Left colon (tissue), 2 donors: ENCODE measurements around the gene SLC6A12. TPM values are rescaled to one million over a fixed set of nuclear protein-coding genes. Genes with fewer than 3 reads are reported as not detected.
"Not testable (repeated sequence)": the region's sequence is repeated elsewhere in the genome, so short reads cannot be mapped to it uniquely, and the experiment has no call there.

Experiments
- ATAC-seq: fragments of 200-7000 bp; cut with Tn5 transposase; one replicate; pipeline ENCODE4 v1.9.1; 2020; ENCODE audit warnings: mild to moderate bottlenecking, moderate library complexity
- DNase-seq, 2 donors: peaks; one replicate each; pipeline ENCODE4 v3.0.0-alpha.2; 2020
- intact Hi-C, 2 donors: fragments of 100-400 bp; cut with DNase I in 1 of 2; cut with micrococcal nuclease in 1 of 2; formaldehyde crosslinking; loops; one replicate each; pipeline versions ENCODE4 v1.11.2 to v1.14.0; 2022; cut with DNase I, micrococcal nuclease
- total RNA-seq, 2 donors: library from RNA; stranded (reverse); fragmentation: NEBNext Ultra II Directional; extraction: Animal tissue kit (Norgen Biotek cat#: 25700); gene quantifications; one replicate each; pipeline ENCODE4 v1.2.1, GENCODE V29; 2021
- donor health status: DM: no; HTN: no; CAD: no.
- donor health status: DM: yes; HTN: yes; CAD: no.

SLC6A12 gene
- total RNA-seq, 2 donors from 2014 or later: 2.3 to 3.9 TPM

DNA sequence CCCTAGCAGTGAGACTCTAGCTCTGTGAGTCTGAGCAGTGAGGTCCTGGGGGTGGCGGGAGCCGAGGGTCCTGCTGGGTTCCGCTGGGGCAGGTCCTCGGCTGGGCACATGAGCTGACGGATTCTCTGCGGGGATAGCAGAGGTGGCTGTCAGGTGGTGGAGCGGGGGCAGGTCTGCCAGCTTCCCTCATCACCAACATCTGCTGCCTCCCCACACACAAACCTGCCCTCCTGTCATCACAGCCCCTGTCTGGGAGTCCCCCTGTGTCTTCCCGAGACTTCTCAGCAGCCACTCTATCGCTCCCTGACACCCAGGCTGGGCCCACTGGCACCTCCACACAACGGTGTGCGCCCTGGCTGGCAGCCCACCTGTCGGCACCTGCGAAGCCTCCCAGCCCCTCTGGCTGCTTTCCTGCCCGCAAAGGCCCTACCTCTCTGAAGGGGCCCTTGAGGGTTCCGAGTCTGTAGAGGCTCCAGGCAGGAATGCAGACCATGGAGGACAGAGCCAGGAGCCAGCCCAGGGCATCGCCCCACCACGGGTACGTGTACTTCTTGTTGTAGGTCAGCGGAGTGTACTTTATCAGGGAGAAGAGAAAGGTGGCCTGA lies 7.1 kb upstream of the SLC6A12 start:
- intact Hi-C loops: no loop called here
- DNase-seq: no peak
- ATAC-seq: no peak

DNA sequence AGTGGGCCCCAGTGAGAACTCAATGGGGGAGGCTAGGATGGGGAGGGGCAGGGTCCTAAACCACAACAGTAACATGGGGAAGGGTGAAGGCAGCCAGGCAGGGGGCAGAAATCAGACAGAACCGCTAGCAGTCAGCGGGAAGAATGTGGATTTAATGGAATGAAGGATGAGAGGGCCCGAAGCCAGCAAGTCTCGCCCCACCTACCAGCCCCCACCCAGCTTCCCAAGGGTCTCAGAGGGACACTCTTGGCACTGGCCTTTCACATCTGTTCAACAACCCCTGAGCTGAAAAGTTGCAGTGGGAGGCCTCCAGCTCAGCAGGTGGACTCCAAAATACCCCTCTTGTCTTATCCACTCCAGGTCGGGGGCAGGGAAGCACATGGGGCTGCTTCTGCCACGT lies 6.5 kb upstream of the SLC6A12 start:
- intact Hi-C loops: no loop called here
- ATAC-seq: no peak
- DNase-seq: no peak

- ATAC-seq (peak; percentile 98), DNase-seq (peak; percentile 74 to 83)
- intact Hi-C loops: no loop called here
Observed at GRCh38 chr12:219891-220352, 6.0 kb upstream of the SLC6A12 start.

DNA sequence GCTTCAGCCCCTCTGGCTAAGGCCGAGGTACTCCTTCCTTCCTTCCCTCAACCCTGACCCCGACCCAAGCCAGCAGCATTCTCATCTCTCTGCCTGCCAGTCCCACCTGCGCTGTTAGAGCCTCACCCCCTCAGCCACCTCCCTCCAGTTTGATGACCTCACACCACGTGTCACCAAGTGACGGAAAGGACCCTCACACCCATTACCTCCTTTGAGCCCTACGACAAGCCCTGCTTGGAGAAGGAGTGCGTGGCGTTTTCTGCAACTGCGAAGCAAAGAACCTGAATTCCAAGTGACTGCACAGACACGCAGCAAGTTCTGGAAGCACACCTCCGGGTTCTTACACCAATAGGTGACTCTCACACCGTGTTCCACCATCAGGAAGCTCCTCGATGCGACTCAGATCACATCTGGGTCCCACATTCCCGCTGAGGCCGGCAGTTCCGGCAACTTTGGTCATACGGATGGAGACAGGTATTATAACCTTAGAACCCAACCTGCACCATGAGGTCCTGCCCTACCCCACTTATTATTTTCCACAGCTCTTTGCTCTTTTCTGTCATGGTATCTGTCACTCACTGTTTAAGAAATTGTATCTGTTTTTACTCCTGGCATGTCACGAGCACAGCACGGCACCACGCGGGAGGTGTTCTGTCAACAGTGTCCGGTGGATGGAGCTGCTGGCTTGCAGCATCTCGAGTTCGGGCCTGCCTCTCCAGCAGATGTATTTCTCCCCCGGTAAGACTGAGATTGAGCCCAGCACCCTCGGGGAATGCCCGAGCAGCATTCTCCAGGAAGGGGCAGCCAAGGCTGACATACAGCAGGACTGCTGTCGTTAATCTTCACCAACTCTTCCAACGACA lies 5.0 kb upstream of the SLC6A12 start:
- DNase-seq (no peak), ATAC-seq (no peak)
- intact Hi-C loops: no loop called here

- intact Hi-C loops: no loop called here
- DNase-seq (no peak), ATAC-seq (no peak)
Observed at GRCh38 chr12:218221-218620, 4.3 kb upstream of the SLC6A12 start.

GRCh38 chr12:217029-217428 lies 3.1 kb upstream of the SLC6A12 start:
- intact Hi-C loops, DNase-seq, ATAC-seq: not testable (repeated sequence)

DNA sequence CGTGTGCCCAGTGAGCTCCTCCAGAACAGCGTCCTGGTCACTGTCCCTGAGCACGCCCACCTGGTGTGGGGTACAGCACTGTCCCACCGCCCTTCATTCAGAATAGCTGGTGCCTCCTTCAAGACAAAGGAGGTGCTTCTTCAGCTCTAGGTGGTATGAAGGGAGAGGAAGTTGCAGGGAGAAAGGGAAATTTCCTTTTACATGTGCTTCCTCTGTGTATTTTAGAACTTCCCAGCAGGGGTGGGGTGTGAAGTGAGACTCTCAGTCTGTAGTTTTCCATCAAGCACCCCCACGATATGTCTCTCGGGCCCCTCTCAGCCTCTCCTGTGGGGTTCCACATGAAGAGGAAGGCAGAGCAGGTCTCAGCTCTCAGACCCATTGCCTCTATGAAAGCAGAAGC lies 1.2 kb upstream of the SLC6A12 start:
- no peak for ATAC-seq
- intact Hi-C loops: no loop called here
- DNase-seq: no peak

DNA sequence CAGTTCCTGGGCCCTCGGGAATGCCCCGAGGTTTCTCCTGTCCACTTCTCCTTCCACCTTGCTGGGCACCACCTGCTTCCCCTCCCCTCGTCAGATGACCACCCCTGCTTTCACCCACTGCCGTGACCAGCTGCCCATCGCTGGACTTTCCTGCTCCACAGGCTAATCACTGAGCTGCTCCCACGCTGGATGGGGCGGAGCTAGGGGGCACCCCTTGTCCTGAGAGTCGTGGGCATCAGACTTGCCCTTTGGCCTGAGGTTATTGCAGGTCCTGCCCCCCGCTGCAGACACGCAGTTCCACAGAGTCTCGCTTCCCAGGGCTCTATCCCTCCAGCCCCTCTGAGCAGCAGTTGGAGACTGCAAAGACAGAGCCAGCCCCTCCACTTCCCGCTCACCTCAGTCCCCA lies 427 bp downstream of the SLC6A12 start:
- peak; percentile 10 for ATAC-seq
- DNase-seq: no peak
- intact Hi-C loops: no loop called here

DNA sequence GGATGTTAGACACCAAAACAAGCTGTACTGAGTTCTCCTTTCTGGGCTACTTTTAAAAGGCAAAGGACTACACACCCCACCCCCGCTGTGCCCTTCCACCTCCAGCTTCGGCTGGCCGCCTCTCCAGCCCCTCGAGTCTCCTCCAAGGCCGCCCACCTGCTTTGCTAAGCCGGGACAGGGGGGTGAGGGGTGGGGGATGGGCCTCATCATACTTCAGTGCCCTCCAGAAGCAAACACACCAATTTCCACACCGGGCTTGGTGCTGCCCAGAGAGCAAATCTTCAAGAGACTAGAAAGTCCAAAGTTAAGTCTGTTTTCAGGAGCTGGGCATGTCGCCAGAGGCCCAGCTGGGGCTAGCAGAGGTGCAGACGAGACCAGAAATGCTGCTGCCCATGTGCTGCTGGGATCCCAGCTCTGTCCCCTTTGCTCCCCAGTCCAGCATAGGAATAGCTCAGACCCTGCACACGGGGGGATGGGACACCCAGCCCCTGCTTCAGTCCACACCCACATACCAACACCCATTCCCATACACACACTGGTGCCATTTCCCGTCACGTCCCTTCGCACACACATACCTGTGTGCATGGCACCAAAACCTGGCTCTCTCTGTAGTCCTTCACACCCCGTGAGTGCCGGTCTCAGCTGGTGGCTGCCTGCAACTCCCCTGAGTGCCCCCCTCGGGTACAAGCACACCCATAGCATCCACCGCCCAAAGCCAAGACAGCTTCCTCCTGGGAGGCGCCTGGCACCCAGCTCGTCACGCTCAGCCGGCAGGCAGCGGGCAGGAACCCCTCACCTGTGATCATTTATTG lies 1.0 kb downstream of the SLC6A12 start:
- ATAC-seq: peak; percentile 52
- intact Hi-C loops: no loop called here
- peak; percentile 47 to 67 for DNase-seq

- intact Hi-C loops: no loop called here
- ATAC-seq: no peak
- no peak for DNase-seq
Observed at GRCh38 chr12:212415-212714, 1.6 kb downstream of the SLC6A12 start.

- no peak for ATAC-seq
- DNase-seq: no peak
- intact Hi-C loops: no loop called here
Observed at GRCh38 chr12:211639-212414, 2.1 kb downstream of the SLC6A12 start.

DNA sequence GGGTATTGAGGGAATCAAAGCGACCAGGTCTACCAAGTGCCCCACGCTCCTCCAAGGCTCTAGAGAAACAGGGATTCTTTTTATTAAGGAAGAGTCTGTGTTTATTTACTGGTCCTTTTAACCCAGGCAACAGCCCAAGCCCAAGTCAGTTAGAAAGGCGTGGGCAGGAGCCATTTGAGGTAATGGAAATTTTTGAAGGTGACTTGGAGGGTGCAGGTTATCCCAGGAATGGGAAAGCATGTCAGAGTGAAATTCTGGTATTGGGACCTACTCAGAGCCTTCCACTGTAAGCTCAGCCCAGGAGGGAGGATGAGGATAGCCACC lies 2.9 kb downstream of the SLC6A12 start:
- intact Hi-C loops: no loop called here
- ATAC-seq: peak; percentile 19
- no peak for DNase-seq

DNA sequence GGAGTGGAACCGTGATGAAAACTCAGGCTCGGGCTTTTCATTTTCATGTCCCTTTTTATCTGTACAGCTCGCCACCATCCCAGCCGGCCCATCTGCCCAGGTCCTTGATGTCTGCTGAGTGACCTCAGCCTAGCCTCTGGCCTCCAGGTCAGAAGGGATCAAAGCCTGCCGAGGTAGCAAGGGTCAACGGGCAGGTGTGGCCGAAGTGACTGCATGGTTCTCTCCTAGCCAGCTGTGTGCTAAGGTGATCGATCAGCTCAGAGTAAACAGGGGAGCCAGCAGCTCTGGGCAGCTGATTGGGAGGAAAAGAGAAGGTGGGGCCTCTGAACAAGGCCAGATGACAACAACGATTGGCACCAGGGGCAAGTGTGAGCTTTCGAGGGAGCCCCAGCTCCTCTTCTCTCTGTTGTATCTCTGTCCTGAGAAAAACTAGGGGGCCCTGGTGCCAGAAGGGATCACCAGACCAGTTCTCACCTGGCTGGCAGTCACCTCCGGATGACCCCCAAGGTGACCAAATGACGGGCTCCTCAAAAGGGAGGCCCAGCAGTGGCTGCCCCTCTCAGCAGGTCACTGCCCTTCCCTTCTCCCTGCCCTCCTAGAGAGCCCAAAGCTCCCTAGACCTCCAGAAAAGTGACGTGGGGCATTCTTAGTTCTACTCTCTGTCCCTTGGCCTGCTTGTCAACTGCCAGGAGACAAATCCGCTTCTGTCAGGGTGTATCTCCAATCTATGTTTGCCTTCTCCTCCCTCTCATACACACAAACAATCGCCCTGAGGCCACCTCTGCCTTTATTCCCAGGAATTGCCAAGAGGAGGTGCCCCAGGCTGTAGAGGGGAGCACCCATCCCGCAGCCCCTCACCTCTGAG lies 3.4 kb downstream of the SLC6A12 start:
- no peak for DNase-seq
- intact Hi-C loops: no loop called here
- peak; percentile 53 for ATAC-seq

DNA sequence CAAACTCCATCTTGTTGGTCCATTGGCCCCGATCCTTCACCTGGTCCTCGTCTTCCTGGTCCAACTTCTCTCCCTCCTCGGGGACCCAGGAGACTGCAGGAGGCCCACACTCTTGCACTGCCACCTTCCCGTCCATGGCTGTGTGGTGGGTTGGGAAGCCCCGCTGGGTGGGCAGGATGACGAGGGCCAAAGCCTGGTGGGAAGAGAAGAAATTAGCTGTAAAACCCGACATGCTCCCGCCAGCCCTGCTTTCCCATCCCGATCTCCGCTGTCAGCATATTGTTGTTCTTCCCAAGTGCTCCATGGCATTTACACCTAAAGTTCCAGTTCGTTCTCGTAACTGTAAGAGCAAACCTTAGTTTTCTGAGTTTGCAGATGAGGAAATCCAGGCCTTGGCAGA lies 4.1 kb downstream of the SLC6A12 start:
- no peak for ATAC-seq
- intact Hi-C loops: no loop called here
- DNase-seq: no peak

GRCh38 chr12:209246-209645 lies 4.7 kb downstream of the SLC6A12 start:
- ATAC-seq (peak; percentile 26), DNase-seq (no peak)
- intact Hi-C loops: no loop called here

- ATAC-seq (no peak), DNase-seq (no peak)
- intact Hi-C loops: no loop called here
Observed at GRCh38 chr12:208813-209212, 5.1 kb downstream of the SLC6A12 start.

DNA sequence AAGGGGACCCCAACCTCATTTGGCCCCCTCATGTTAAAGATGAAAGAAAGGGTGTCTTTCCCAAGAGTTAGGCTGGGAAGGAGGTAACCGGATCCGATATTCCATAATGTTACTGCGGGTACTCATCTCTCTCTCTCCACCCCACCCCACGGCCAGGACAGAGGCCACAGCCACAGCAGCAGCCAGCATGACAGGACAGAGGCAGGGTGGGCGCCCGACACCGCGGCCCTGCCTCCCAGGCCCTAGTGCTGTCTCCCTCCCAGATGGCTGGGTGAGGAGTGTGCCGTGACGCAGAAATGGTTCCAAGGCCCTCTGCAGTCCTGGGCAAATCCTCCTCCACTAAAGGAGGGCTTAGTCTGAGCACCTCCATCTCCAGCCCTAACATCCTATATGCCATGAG lies 6.2 kb downstream of the SLC6A12 start:
- intact Hi-C loops: no loop called here
- no peak for ATAC-seq
- no peak for DNase-seq

- ATAC-seq: no peak
- intact Hi-C loops: no loop called here
- DNase-seq: no peak
Observed at GRCh38 chr12:206746-207440, 7.1 kb downstream of the SLC6A12 start.
